K562 (cell line): Measurements from ENCODE around the gene ZNF558. TPM values are rescaled to one million over a fixed set of nuclear protein-coding genes. Genes with fewer than 3 reads are reported as not detected.

Experiments
- BHLHE40 ChIP-seq: IDR thresholded peaks from 2 replicates; pipeline ENCODE4 v1.6.1; 2011; ENCODE audit warnings: low read length, improper control_type of control experiment
- BRD9 ChIP-seq: fragments of 450-650 bp; IDR thresholded peaks from 2 replicates; pipeline ENCODE4 v1.6.1; 2018; ENCODE audit warnings: low read depth; ENCODE audit not compliant: partially characterized antibody
- CHAMP1 ChIP-seq: fragments of 450-650 bp; IDR thresholded peaks from 2 replicates; pipeline ENCODE4 v1.6.1; 2016; ENCODE audit warnings: mild to moderate bottlenecking
- DIDO1 ChIP-seq: fragments of 450-650 bp; IDR thresholded peaks from 2 replicates; pipeline ENCODE4 v1.6.1; 2016; ENCODE audit warnings: low read depth, missing biosample characterization, missing genetic modification characterization
- EHMT2 ChIP-seq: fragments of 450-650 bp; IDR thresholded peaks from 2 replicates; pipeline ENCODE4 v1.6.1; 2018; ENCODE audit warnings: antibody characterized with exemption
- FOXA1 ChIP-seq: fragments of 450-650 bp; IDR thresholded peaks from 2 replicates; pipeline ENCODE4 v1.6.1; 2016; ENCODE audit warnings: mild to moderate bottlenecking, borderline replicate concordance
- FOXK2 ChIP-seq, 2 experiments: fragments of 450-650 bp; IDR thresholded peaks in 1 of 2; conservative IDR thresholded peaks in 1 of 2; 2 replicates each; pipeline ENCODE4 v1.6.1; 2016; ENCODE audit warnings: low read depth in 2 of 2, mild to moderate bottlenecking in 1 of 2
- KLF16 ChIP-seq: IDR thresholded peaks from 2 replicates; pipeline ENCODE4 v1.6.1; 2016; ENCODE audit warnings: antibody characterized with exemption
- MAFK ChIP-seq: IDR thresholded peaks from 2 replicates; pipeline ENCODE4 v1.6.1; 2011; ENCODE audit warnings: low read length, improper control_type of control experiment
- MIER1 ChIP-seq: fragments of 450-650 bp; IDR thresholded peaks from 2 replicates; pipeline ENCODE4 v1.6.1; 2016; ENCODE audit warnings: antibody characterized with exemption, mild to moderate bottlenecking, low read depth
- NCOA6 ChIP-seq: fragments of 450-650 bp; IDR thresholded peaks from 2 replicates; pipeline ENCODE4 v1.6.1; 2017; ENCODE audit warnings: mild to moderate bottlenecking
- RBM34 ChIP-seq: fragments of 200-400 bp; formaldehyde crosslinking; IDR thresholded peaks from 2 replicates; pipeline ENCODE4 v1.6.1; 2018; ENCODE audit warnings: low read length, borderline replicate concordance; ENCODE audit not compliant: insufficient read depth
- RFX5 ChIP-seq: IDR thresholded peaks from 2 replicates; pipeline ENCODE4 v1.6.1; 2011; ENCODE audit warnings: low read depth, mild to moderate bottlenecking, improper control_type of control experiment, low read length
- SETDB1 ChIP-seq: IDR thresholded peaks from one replicate; pipeline ENCODE4 v1.6.1; 2012; ENCODE audit warnings: low read length, control low read depth, inconsistent platforms
- TBP ChIP-seq: optimal IDR thresholded peaks from 2 replicates; pipeline ENCODE3; 2011; ENCODE audit warnings: low read depth, low read length, improper control_type of control experiment
- THAP7 ChIP-seq: fragments of 250-450 bp; sonication (Bioruptor Pico); IDR thresholded peaks from 2 replicates; pipeline ENCODE4 v1.5.0; 2021
- USF1 ChIP-seq: sonication (generic); formaldehyde crosslinking; IDR thresholded peaks from 2 replicates; pipeline ENCODE4 v1.9.0; 2022; ENCODE audit warnings: mild to moderate bottlenecking, missing genetic modification reagents
- XRCC3 ChIP-seq: fragments of 450-650 bp; IDR thresholded peaks from 2 replicates; pipeline ENCODE4 v1.6.1; 2017; ENCODE audit warnings: mild to moderate bottlenecking, moderate library complexity
- ZBTB17 ChIP-seq: fragments of 450-650 bp; formaldehyde crosslinking; IDR thresholded peaks from 2 replicates; pipeline ENCODE4 v1.4.0; 2020; ENCODE audit warnings: mild to moderate bottlenecking
- ZBTB5 ChIP-seq: fragments of 450-650 bp; IDR thresholded peaks from 2 replicates; pipeline ENCODE4 v1.6.1; 2017; ENCODE audit warnings: antibody characterized with exemption
- ZBTB8A ChIP-seq: fragments of 450-650 bp; IDR thresholded peaks from 2 replicates; pipeline ENCODE4 v1.6.1; 2018; ENCODE audit warnings: mild to moderate bottlenecking, moderate library complexity; ENCODE audit not compliant: partially characterized antibody
- ZEB2 ChIP-seq: fragments of 450-650 bp; IDR thresholded peaks from 2 replicates; pipeline ENCODE4 v1.6.1; 2016
- ZNF445 ChIP-seq: fragments of 250-450 bp; sonication (Bioruptor Pico); IDR thresholded peaks from 2 replicates; pipeline ENCODE4 v1.4.0; 2020; ENCODE audit warnings: low read depth, mild to moderate bottlenecking, moderate library complexity
- ZNF583 ChIP-seq: fragments of 250-450 bp; sonication (Bioruptor Pico); IDR thresholded peaks from 2 replicates; pipeline ENCODE4 v1.4.0; 2020
- ZNF785 ChIP-seq: fragments of 250-450 bp; sonication (Bioruptor Pico); IDR thresholded peaks from 2 replicates; pipeline ENCODE4 v1.4.0; 2020; ENCODE audit warnings: mild to moderate bottlenecking
- ZSCAN32 ChIP-seq: fragments of 450-650 bp; formaldehyde crosslinking; IDR thresholded peaks from 2 replicates; pipeline ENCODE4 v1.4.0; 2020; ENCODE audit warnings: mild to moderate bottlenecking, moderate library complexity
- polyA plus RNA-seq, 8 experiments: library from polyadenylated mRNA; depleted of rRNA in 4 of 8; stranded (reverse) in 5 of 8; unstranded in 3 of 8; fragments of >200 nt; fragmentation: Nextera tagmentation in 2 of 8; fragmentation: Illumina TruSeq in 1 of 8; extraction: Ambion mirVana in 2 of 8; extraction: Trizol in 1 of 8; gene quantifications; 2 replicates each; pipeline versions ENCODE4 v1.2.1 to v1.2.3, GENCODE V29; 2011 to 2014; ENCODE audit warnings: inconsistent platforms in 1 of 8, missing spikeins in 1 of 8
- total RNA-seq, 7 experiments: library from RNA; depleted of rRNA in 6 of 7; stranded (reverse); fragments of >200 nt in 6 of 7; fragmentation: Illumina TruSeq in 2 of 7; extraction: Trizol in 2 of 7; gene quantifications; 2 replicates each; pipeline versions ENCODE4 v1.2.1 to v1.2.3, GENCODE V29; 2011 to 2021; ENCODE audit warnings: low replicate concordance in 1 of 7

The ZNF558 gene
- total and polyA plus RNA-seq, 9 of the 15 experiments (the other 6 are each of a cell fraction or from before 2014, with no cell fraction given) = 5.4 to 47.6 (median 21.2) TPM

DNA sequence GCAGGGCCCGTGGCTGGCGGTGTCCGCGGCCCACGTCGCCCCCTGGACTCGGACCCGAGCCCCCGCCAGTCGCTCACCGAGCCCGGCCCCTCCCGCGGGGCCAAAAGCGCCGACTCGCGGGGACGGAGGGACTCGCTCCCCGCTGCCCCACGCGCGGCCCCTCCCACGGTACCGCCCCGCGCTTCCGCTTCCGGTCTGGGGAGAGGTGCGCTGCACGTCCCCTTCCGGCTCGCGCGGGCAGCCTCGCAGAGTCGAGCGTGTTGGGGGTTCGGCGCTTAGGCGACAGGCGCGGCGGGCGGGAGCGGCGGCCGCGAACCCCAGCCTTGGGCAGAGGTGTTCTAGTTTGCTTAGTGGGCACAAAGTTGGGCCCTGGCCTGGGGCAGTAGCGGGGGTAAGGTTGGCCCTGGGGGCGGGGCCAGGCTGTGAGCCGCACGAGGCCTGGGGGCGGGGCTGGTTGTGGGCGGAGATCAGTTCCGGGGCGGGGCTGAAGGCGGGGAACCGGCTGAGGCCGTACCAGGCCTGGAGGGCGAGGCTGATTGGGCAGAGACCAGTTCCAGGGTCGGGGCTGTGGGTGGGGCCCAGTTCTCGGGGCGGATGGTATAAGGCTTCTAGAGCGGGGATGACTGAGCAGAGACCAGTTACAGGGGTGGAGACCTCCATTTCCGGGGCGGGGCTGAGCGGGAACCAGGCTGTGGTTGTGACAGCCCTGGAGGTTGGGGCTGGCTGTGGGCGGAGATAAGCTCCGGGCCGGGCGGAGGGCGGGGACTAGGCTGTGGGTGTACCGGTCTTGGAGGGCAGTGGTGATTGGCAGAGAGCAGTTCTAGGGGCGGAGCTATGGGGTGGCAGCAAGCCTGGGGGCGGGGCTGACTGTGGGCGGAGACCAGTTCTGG lies at the start of gene ZNF558, which contains the start of gene MBD3L1 (continued):
- TF ChIP-seq NCOA6 (no peak), ZNF785 (no peak), CHAMP1 (no peak), ZBTB17 (CRISPR knock-in tag) (no peak), MIER1 (no peak), ZNF583 (no peak), BRD9 (no peak), KLF16 (no peak), XRCC3 (no peak), DIDO1 (tag) (0 out of 2 replicates have a peak, but pooled peaks have one; percentile 58), FOXA1 (no peak), EHMT2 (peak; percentile 50; the same call in 1 of the 2 replicates), BHLHE40 (peak; percentile 67), ZBTB5 (no peak), ZBTB8A (no peak), THAP7 (CRISPR knock-in tag) (no peak), ZNF445 (CRISPR knock-in tag) (no peak), ZSCAN32 (CRISPR knock-in tag) (no peak), TBP (peak; percentile 60), RFX5 (no peak), MAFK (no peak), USF1 (CRISPR knock-in tag) (no peak; the same call in 1 of the 2 replicates), SETDB1 (no peak), RBM34 (no peak), FOXK2 (conservative IDR thresholded peaks at IDR 0.05 in 1 of 2, IDR thresholded peaks at IDR 0.05 in 1 of 2; ENCODE audit: low read depth in 2 of 2) (no peak), ZEB2 (peak; percentile 55; the same call in 1 of the 2 replicates)
